ENCODE measurements around the gene KCNS1.

- no peak for TF ChIP-seq EZH2 (IDR thresholded peaks at IDR 0.05; ENCODE audit: insufficient read depth, low read length)
- no peak for TF ChIP-seq CTCF (IDR thresholded peaks at IDR 0.05; ENCODE audit: insufficient read depth, low read depth, low read length)
These were observed 9.4 kb upstream of the KCNS1 start for GRCh38 chr20:45110301-45110700.
